ENCODE results near the gene RAPGEF2.

Gene RAPGEF2

DNA sequence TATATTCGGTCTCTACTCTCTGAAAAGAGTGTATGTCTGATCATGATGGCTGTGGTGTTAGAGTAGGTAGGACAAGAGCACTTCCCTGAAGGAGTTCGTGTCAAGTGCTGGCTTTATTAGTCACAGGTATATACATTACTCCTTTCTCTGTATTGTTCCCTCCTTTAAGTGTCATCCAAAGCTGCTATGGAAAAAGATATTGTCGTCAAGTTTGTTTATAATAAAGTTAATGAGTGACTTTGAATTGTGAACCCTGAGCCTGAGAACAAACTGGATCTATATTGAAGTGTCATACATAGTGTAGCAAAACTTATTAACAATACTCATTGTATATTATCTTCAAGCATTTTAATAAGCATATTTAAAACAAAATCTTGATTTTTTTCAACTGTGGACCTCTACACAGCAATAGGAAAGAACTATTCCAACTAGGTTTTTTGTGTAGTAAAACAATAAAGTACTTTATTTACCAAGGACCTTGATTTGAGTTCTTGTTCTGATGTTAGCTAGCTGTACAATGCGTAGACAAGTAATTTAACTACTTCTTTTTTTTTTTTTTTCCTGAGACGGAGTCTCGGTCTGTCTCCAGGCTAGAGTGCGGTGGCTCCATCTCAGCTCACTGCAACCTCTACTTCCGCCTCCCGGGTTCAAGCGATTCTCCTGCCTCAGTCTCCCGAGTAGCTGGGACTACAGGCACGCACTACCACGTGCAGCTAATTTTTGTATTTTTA lies 177.7 kb downstream of the RAPGEF2 start:
- Histone ChIP-seq H3K9ac (ENCODE audit: low read length) (no peak overlapping the region), H3K36me3 (ENCODE audit: control insufficient read depth in 1 of 2, insufficient read depth in 2 of 2, low read depth in 1 of 2, low read length in 2 of 2) (no peaks in the 10 kb centered on the region), H3K23ac (ENCODE audit: low read length in 2 of 2) (no peak overlapping the region), H2BK12ac (ENCODE audit: low read length in 2 of 2) (no peak overlapping the region), H4K91ac (ENCODE audit: low read length) (peak overlapping the region; percentile 39), H3K4ac (ENCODE audit: low read depth in 1 of 2, low read length in 2 of 2) (no peak overlapping the region), H2BK15ac (ENCODE audit: low read depth, poor library complexity, severe bottlenecking) (no peak overlapping the region), H3K4me1 (ENCODE audit: control insufficient read depth, insufficient read depth, low read depth, low read length) (peaks cover 4% of the 10 kb centered on the region), H3K14ac (ENCODE audit: low read length in 2 of 2) (no peak overlapping the region), H3K79me1 (replicated peaks; ENCODE audit: low read length, poor library complexity, severe bottlenecking) (peaks cover 9% of the 10 kb centered on the region), H2BK5ac (ENCODE audit: low read depth, low read length, poor library complexity, severe bottlenecking) (no peak overlapping the region), H3K18ac (ENCODE audit: low read depth in 1 of 2, low read length in 2 of 2) (no peak overlapping the region), H2AFZ (ENCODE audit: low read depth, low read length) (no peak overlapping the region), H3K27me3 (ENCODE audit: control insufficient read depth in 1 of 2, insufficient read depth in 1 of 2, low read length in 2 of 2) (no peaks in the 10 kb centered on the region), H3K27ac (ENCODE audit: low read length, poor library complexity, severe bottlenecking) (peak overlapping the region; percentile 40), H4K8ac (ENCODE audit: low read length) (no peak overlapping the region), H3K4me3 (ENCODE audit: insufficient read depth in 1 of 2, low read depth in 1 of 2, low read length in 2 of 2) (no peak overlapping the region), H3K4me2 (ENCODE audit: low read length, poor library complexity, severe bottlenecking) (no peak overlapping the region), H2BK120ac (ENCODE audit: low read depth, low read length) (no peak overlapping the region), H2AK5ac (ENCODE audit: low read length, severe bottlenecking) (no peak overlapping the region), H3K9me3 (ENCODE audit: control insufficient read depth, low read length) (no peaks in the 10 kb centered on the region)
- no peak for DNase-seq
- WGBS, result 94% methylated on average over 13 of the region's 13 CpGs

GRCh38 chr4:159281771-159282170 lies 178.9 kb downstream of the RAPGEF2 start:
- Histone ChIP-seq H2BK15ac (ENCODE audit: low read depth, poor library complexity, severe bottlenecking) (no peak overlapping the region), H3K36me3 (ENCODE audit: control insufficient read depth in 1 of 2, insufficient read depth in 2 of 2, low read depth in 1 of 2, low read length in 2 of 2) (no peaks in the 10 kb centered on the region), H4K8ac (ENCODE audit: low read length) (no peak overlapping the region), H3K9me3 (ENCODE audit: control insufficient read depth, low read length) (no peaks in the 10 kb centered on the region), H3K9ac (ENCODE audit: low read length) (no peak overlapping the region), H2AFZ (ENCODE audit: low read depth, low read length) (no peak overlapping the region), H3K14ac (ENCODE audit: low read length in 2 of 2) (no peak overlapping the region), H3K79me1 (replicated peaks; ENCODE audit: low read length, poor library complexity, severe bottlenecking) (peaks cover 10% of the 10 kb centered on the region), H4K91ac (ENCODE audit: low read length) (no peak overlapping the region), H2BK5ac (ENCODE audit: low read depth, low read length, poor library complexity, severe bottlenecking) (no peak overlapping the region), H3K4me2 (ENCODE audit: low read length, poor library complexity, severe bottlenecking) (no peak overlapping the region), H2BK120ac (ENCODE audit: low read depth, low read length) (no peak overlapping the region), H3K4me3 (ENCODE audit: insufficient read depth in 1 of 2, low read depth in 1 of 2, low read length in 2 of 2) (no peak overlapping the region), H3K27ac (ENCODE audit: low read length, poor library complexity, severe bottlenecking) (no peak overlapping the region), H3K4ac (ENCODE audit: low read depth in 1 of 2, low read length in 2 of 2) (no peak overlapping the region), H2AK5ac (ENCODE audit: low read length, severe bottlenecking) (no peak overlapping the region), H3K27me3 (ENCODE audit: control insufficient read depth in 1 of 2, insufficient read depth in 1 of 2, low read length in 2 of 2) (no peaks in the 10 kb centered on the region), H3K23ac (ENCODE audit: low read length in 2 of 2) (no peak overlapping the region), H3K4me1 (ENCODE audit: control insufficient read depth, insufficient read depth, low read depth, low read length) (peaks cover 4% of the 10 kb centered on the region), H3K18ac (ENCODE audit: low read depth in 1 of 2, low read length in 2 of 2) (no peak overlapping the region), H2BK12ac (ENCODE audit: low read length in 2 of 2) (no peak overlapping the region)
- WGBS, result 79% methylated on average over 1 of the region's 2 CpGs
- DNase-seq, result no peak

GRCh38 chr4:159282329-159282728 lies 179.4 kb downstream of the RAPGEF2 start:
- H2AK5ac ChIP-seq (ENCODE audit: low read length, severe bottlenecking), result no peak overlapping the region
- no peak overlapping the region for H3K9ac ChIP-seq (ENCODE audit: low read length)
- peaks cover 10% of the 10 kb centered on the region for H3K79me1 ChIP-seq (replicated peaks; ENCODE audit: low read length, poor library complexity, severe bottlenecking)
- H4K91ac ChIP-seq (ENCODE audit: low read length), result no peak overlapping the region
- H3K14ac ChIP-seq (ENCODE audit: low read length in 2 of 2), result no peak overlapping the region
- no peak for DNase-seq
- no peak overlapping the region for H2BK15ac ChIP-seq (ENCODE audit: low read depth, poor library complexity, severe bottlenecking)
- H2BK5ac ChIP-seq (ENCODE audit: low read depth, low read length, poor library complexity, severe bottlenecking), result no peak overlapping the region
- H2BK120ac ChIP-seq (ENCODE audit: low read depth, low read length), result no peak overlapping the region
- no peak overlapping the region for H3K27ac ChIP-seq (ENCODE audit: low read length, poor library complexity, severe bottlenecking)
- no peak overlapping the region for H2AFZ ChIP-seq (ENCODE audit: low read depth, low read length)
- no peak overlapping the region for H3K4me2 ChIP-seq (ENCODE audit: low read length, poor library complexity, severe bottlenecking)
- no peak overlapping the region for H4K8ac ChIP-seq (ENCODE audit: low read length)
- no peak overlapping the region for H2BK12ac ChIP-seq (ENCODE audit: low read length in 2 of 2)
- peaks cover 4% of the 10 kb centered on the region for H3K4me1 ChIP-seq (ENCODE audit: control insufficient read depth, insufficient read depth, low read depth, low read length)
- no peaks in the 10 kb centered on the region for H3K36me3 ChIP-seq (ENCODE audit: control insufficient read depth in 1 of 2, insufficient read depth in 2 of 2, low read depth in 1 of 2, low read length in 2 of 2)
- H3K4me3 ChIP-seq (ENCODE audit: insufficient read depth in 1 of 2, low read depth in 1 of 2, low read length in 2 of 2), result no peak overlapping the region
- no peak overlapping the region for H3K4ac ChIP-seq (ENCODE audit: low read depth in 1 of 2, low read length in 2 of 2)
- no peaks in the 10 kb centered on the region for H3K9me3 ChIP-seq (ENCODE audit: control insufficient read depth, low read length)
- H3K18ac ChIP-seq (ENCODE audit: low read depth in 1 of 2, low read length in 2 of 2), result no peak overlapping the region
- no peak overlapping the region for H3K23ac ChIP-seq (ENCODE audit: low read length in 2 of 2)
- 75% methylated on average over 4 of the region's 5 CpGs for WGBS
- no peaks in the 10 kb centered on the region for H3K27me3 ChIP-seq (ENCODE audit: control insufficient read depth in 1 of 2, insufficient read depth in 1 of 2, low read length in 2 of 2)

DNA sequence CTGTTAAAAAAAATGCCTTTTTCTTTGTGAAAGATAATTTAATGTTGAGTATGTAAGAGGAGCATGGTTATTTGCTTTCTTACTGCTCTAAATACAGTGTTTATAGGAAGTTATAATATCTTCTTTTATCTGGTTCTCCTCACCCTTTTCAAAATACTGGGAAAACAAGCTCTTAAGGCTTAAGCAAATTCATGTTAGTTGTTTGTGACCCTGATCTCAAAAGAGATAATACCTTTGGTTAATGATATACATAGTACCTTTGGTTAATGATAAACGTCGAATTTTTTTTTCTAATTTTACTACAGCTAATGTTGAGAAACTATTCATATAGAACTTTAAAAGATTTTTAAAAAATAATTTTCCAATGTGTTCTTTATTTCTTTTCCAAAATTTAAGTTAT lies 180.1 kb downstream of the RAPGEF2 start:
- peaks cover 4% of the 10 kb centered on the region for H3K4me1 ChIP-seq (ENCODE audit: control insufficient read depth, insufficient read depth, low read depth, low read length)
- no peaks in the 10 kb centered on the region for H3K27me3 ChIP-seq (ENCODE audit: control insufficient read depth in 1 of 2, insufficient read depth in 1 of 2, low read length in 2 of 2)
- no CpG with 5 or more reads among the region's 2 CpGs for whole genome bisulfite sequencing
- H2BK120ac ChIP-seq (ENCODE audit: low read depth, low read length), result no peak overlapping the region
- H2AFZ ChIP-seq (ENCODE audit: low read depth, low read length), result no peak overlapping the region
- no peak overlapping the region for H2BK12ac ChIP-seq (ENCODE audit: low read length in 2 of 2)
- no peak overlapping the region for H3K4me3 ChIP-seq (ENCODE audit: insufficient read depth in 1 of 2, low read depth in 1 of 2, low read length in 2 of 2)
- no peak overlapping the region for H3K14ac ChIP-seq (ENCODE audit: low read length in 2 of 2)
- no peak overlapping the region for H2BK5ac ChIP-seq (ENCODE audit: low read depth, low read length, poor library complexity, severe bottlenecking)
- H3K4me2 ChIP-seq (ENCODE audit: low read length, poor library complexity, severe bottlenecking), result no peak overlapping the region
- H3K9ac ChIP-seq (ENCODE audit: low read length), result no peak overlapping the region
- no peak overlapping the region for H2BK15ac ChIP-seq (ENCODE audit: low read depth, poor library complexity, severe bottlenecking)
- no peak for DNase-seq
- no peaks in the 10 kb centered on the region for H3K9me3 ChIP-seq (ENCODE audit: control insufficient read depth, low read length)
- no peak overlapping the region for H2AK5ac ChIP-seq (ENCODE audit: low read length, severe bottlenecking)
- no peaks in the 10 kb centered on the region for H3K36me3 ChIP-seq (ENCODE audit: control insufficient read depth in 1 of 2, insufficient read depth in 2 of 2, low read depth in 1 of 2, low read length in 2 of 2)
- no peak overlapping the region for H4K8ac ChIP-seq (ENCODE audit: low read length)
- peaks cover 10% of the 10 kb centered on the region for H3K79me1 ChIP-seq (replicated peaks; ENCODE audit: low read length, poor library complexity, severe bottlenecking)
- H3K4ac ChIP-seq (ENCODE audit: low read depth in 1 of 2, low read length in 2 of 2), result no peak overlapping the region
- no peak overlapping the region for H3K18ac ChIP-seq (ENCODE audit: low read depth in 1 of 2, low read length in 2 of 2)
- H3K23ac ChIP-seq (ENCODE audit: low read length in 2 of 2), result no peak overlapping the region
- H3K27ac ChIP-seq (ENCODE audit: low read length, poor library complexity, severe bottlenecking), result peak overlapping the region; percentile 32
- H4K91ac ChIP-seq (ENCODE audit: low read length), result no peak overlapping the region

Data from mesenchymal stem cell (in vitro differentiated cells and primary cell).